Lower leg skin (tissue), 4 donors: ENCODE measurements around the gene IGSF3. TPM values are rescaled to one million over a fixed set of nuclear protein-coding genes. Genes with fewer than 3 reads are reported as not detected.

Source experiments
- DNase-seq, 2 donors: peaks; one replicate each; pipeline ENCODE4 v3.0.0-alpha.2; 2019; ENCODE audit warnings: low spot score in 2 of 2
- H3K4me3 ChIP-seq: fragments of 200-600 bp; sonication (generic); 2 replicates; pipeline ENCODE4 v1.5.1; 2017; ENCODE audit warnings: mild to moderate bottlenecking, low read depth; ENCODE audit not compliant: poor library complexity, severe bottlenecking
- CTCF ChIP-seq, 3 donors: fragments of 450-650 bp; IDR thresholded peaks; one replicate each; pipeline ENCODE4 v1.5.1; 2016; ENCODE audit warnings: antibody characterized with exemption in 3 of 3, mild to moderate bottlenecking in 3 of 3, moderate library complexity in 2 of 3
- POLR2A ChIP-seq, 2 donors: fragments of 450-650 bp; IDR thresholded peaks; one replicate each; pipeline ENCODE4 v1.6.1; 2016 to 2017; ENCODE audit warnings: antibody characterized with exemption in 2 of 2, mild to moderate bottlenecking in 1 of 2, moderate library complexity in 1 of 2
- WGBS, 2 donors: methylation state at CpG; one replicate each; pipeline ENCODE4 v1.1.5; 2018; 5-methylcytosine and 5-hydroxymethylcytosine counted together
- intact Hi-C: fragments of 100-400 bp; cut with DNase I; formaldehyde crosslinking; loops from one replicate; pipeline ENCODE4 v1.15.0; 2023; ENCODE audit warnings: low total_unique reads
- total RNA-seq, 4 donors: library from RNA; depleted of rRNA; stranded (reverse); fragments of >200 nt; gene quantifications; one replicate each; pipeline ENCODE4 v1.1.0, GENCODE V29; 2016

The IGSF3 gene
- total RNA-seq, 4 donors from 2014 or later = 51.1 to 61.0 (median 57.1) TPM

- WGBS, 2 donors = 0 to 1% methylated on average over 29 to 37 of the region's 90 CpGs
- TF ChIP-seq CTCF (IDR thresholded peaks at IDR 0.05) = no peak
- peak in 1 of 2 donors; percentile 9 for TF ChIP-seq POLR2A (IDR thresholded peaks at IDR 0.05)
- H3K4me3 ChIP-seq = peak within 1 kb of the TSS; percentile 85
- peak; percentile 83 to 97 for DNase-seq
- intact Hi-C loops = loop anchor here (5.0 kb wide), 1 partner anchor 152 kb away; no protein-coding TSS in a partner anchor
Measured at GRCh38 chr1:116570358-116571214, 96.9 kb downstream of the IGSF3 start, which contains the start of gene CD58. TSS of gene CD58 (minus strand) at chr1:116571026. CDS start at chr1:116570972, 54 bp downstream.

- intact Hi-C loops = loop anchor here (5.0 kb wide), 1 partner anchor 152 kb away; no protein-coding TSS in a partner anchor
- 26 to 29% methylated on average over 22 of the region's 22 CpGs for WGBS, 2 donors
- peak overlapping the region; percentile 85 for H3K4me3 ChIP-seq
- peak; percentile 57 to 88 for DNase-seq
- no peak for TF ChIP-seq CTCF (IDR thresholded peaks at IDR 0.05)
- no peak for TF ChIP-seq POLR2A (IDR thresholded peaks at IDR 0.05)
Measured at GRCh38 chr1:116569776-116570357, 97.7 kb downstream of the IGSF3 start.

GRCh38 chr1:116569381-116569670 lies 98.2 kb downstream of the IGSF3 start:
- no peak for DNase-seq
- H3K4me3 ChIP-seq = no peak overlapping the region
- TF ChIP-seq POLR2A (IDR thresholded peaks at IDR 0.05) (no peak), CTCF (IDR thresholded peaks at IDR 0.05) (no peak)
- intact Hi-C loops = no loop called here

- no peak overlapping the region for H3K4me3 ChIP-seq
- no peak for DNase-seq
- intact Hi-C loops = no loop called here
- WGBS, 2 donors = 90% methylated on average over 2 of the region's 2 CpGs
- TF ChIP-seq POLR2A (IDR thresholded peaks at IDR 0.05) = no peak
- no peak for TF ChIP-seq CTCF (IDR thresholded peaks at IDR 0.05)
Measured at GRCh38 chr1:116568662-116569380, 98.7 kb downstream of the IGSF3 start.

- TF ChIP-seq POLR2A (IDR thresholded peaks at IDR 0.05) (no peak), CTCF (IDR thresholded peaks at IDR 0.05) (no peak)
- WGBS, 2 donors = 75 to 80% methylated on average over 4 of the region's 4 CpGs
- no peak for DNase-seq
- no peak overlapping the region for H3K4me3 ChIP-seq
- intact Hi-C loops = no loop called here
Measured at GRCh38 chr1:116567790-116568661, 99.5 kb downstream of the IGSF3 start.
